Aorta (tissue), 5 donors: ENCODE results near the gene TRIM10. TPM values are rescaled to one million over a fixed set of nuclear protein-coding genes. Genes with fewer than 3 reads are reported as not detected.

ENCODE experiments used
- ATAC-seq: fragments of 200-7000 bp; cut with Tn5 transposase; one replicate; pipeline ENCODE4 v1.9.1; 2022; ENCODE audit warnings: moderate library complexity; ENCODE audit not compliant: low FRiP score
- DNase-seq, 2 donors: peaks; one replicate each; pipeline ENCODE4 v3.0.0-alpha.2; 2020
- H3K27ac ChIP-seq, 2 donors: one replicate each; pipeline ENCODE4 v1.5.1; 2013; ENCODE audit warnings: low read length in 2 of 2, mild to moderate bottlenecking in 2 of 2, moderate library complexity in 2 of 2, control low read depth in 1 of 2, inconsistent platforms in 1 of 2, low read depth in 1 of 2
- H3K27me3 ChIP-seq, 2 donors: one replicate each; pipeline ENCODE4 v1.6.1; 2013; ENCODE audit warnings: control low read depth in 1 of 2, low read length in 1 of 2, mild to moderate bottlenecking in 1 of 2, moderate library complexity in 1 of 2; ENCODE audit not compliant: insufficient read depth in 2 of 2, control insufficient read depth in 1 of 2
- H3K36me3 ChIP-seq, 2 donors: one replicate each; pipeline ENCODE4 v1.6.1; 2013; ENCODE audit warnings: control low read depth in 1 of 2, low read length in 1 of 2, mild to moderate bottlenecking in 1 of 2; ENCODE audit not compliant: insufficient read depth in 2 of 2, control insufficient read depth in 1 of 2
- H3K4me1 ChIP-seq, 2 donors: one replicate each; pipeline ENCODE4 v1.6.1; 2013; ENCODE audit warnings: low read length in 2 of 2, control low read depth in 1 of 2, mild to moderate bottlenecking in 1 of 2, moderate library complexity in 1 of 2; ENCODE audit not compliant: insufficient read depth in 2 of 2, control insufficient read depth in 1 of 2
- H3K4me3 ChIP-seq, 2 donors: one replicate each; pipeline ENCODE4 v1.5.1; 2013; ENCODE audit warnings: low read length in 2 of 2, control low read depth in 1 of 2, mild to moderate bottlenecking in 1 of 2
- H3K9me3 ChIP-seq: one replicate; pipeline ENCODE4 v1.6.1; 2013; ENCODE audit warnings: mild to moderate bottlenecking, low read length; ENCODE audit not compliant: control insufficient read depth
- WGBS, 2 donors: extraction: QIAGEN DNeasy Blood & Tissue Kit; methylation state at CpG; one replicate each; pipeline ENCODE4 v1.1.7; 2013; 5-methylcytosine and 5-hydroxymethylcytosine counted together
- intact Hi-C, 2 donors: fragments of 100-400 bp; cut with DNase I; formaldehyde crosslinking; loops; one replicate each; pipeline versions ENCODE4 v1.14.2 to v1.15.0; 2022
- polyA plus RNA-seq, 2 donors: library from polyadenylated mRNA; stranded (reverse); fragments of 200-250 nt; gene quantifications; one replicate each; pipeline ENCODE4 v1.2.3, GENCODE V29; 2013
- total RNA-seq, 2 donors: library from RNA; stranded (reverse); fragmentation: NEBNext Ultra II Directional; extraction: Animal tissue kit (Norgen Biotek cat#: 25700); gene quantifications; one replicate each; pipeline ENCODE4 v1.2.1, GENCODE V29; 2021
- donor health status: healthy with polysubstance abuse.
- donor health status: Bipolar disorder and iron deficiency.
- donor health status: DM: no; HTN: no; CAD: no.
- donor health status: DM: no; HTN: no; CAD: no.
- donor health status: DM: yes; HTN: yes; CAD: no.

TRIM10 gene
- total and polyA plus RNA-seq, 4 donors = 0.12 to 0.13 TPM; not detected in 2

DNA sequence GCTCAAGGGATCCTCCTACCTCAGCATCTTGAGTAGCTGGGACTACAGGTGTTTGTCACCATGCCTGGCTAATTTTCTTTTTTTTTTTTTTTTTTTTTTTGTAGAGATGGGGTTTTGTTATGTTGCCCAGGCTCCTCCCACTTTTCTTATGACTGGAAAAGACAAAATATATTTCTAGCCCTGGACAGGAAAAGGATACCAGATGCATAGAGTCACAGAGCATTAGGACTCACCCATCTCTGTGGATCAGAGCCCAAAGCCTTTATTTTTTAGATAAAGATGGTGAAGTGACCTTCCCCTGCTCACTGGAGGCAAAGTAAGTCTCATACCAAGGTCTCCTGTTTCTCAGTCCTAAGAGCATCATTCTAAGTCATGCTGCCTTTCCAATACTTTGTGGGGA, 3.4 kb downstream of the TRIM10 start:
- Histone ChIP-seq H3K27ac (no peak overlapping the region), H3K36me3 (no peaks in the 10 kb centered on the region), H3K27me3 (no peaks in the 10 kb centered on the region), H3K9me3 (no peaks in the 10 kb centered on the region), H3K4me1 (no peaks in the 10 kb centered on the region), H3K4me3 (no peak overlapping the region)
- no peak for ATAC-seq
- DNase-seq = no peak
- intact Hi-C loops = no loop called here

- H3K36me3 ChIP-seq = no peaks in the 10 kb centered on the region
- no peak for ATAC-seq
- DNase-seq = no peak
- no peaks in the 10 kb centered on the region for H3K4me1 ChIP-seq
- 80 to 93% methylated on average over 9 of the region's 9 CpGs for WGBS, 2 donors
- no peaks in the 10 kb centered on the region for H3K9me3 ChIP-seq
- no peaks in the 10 kb centered on the region for H3K27me3 ChIP-seq
- H3K4me3 ChIP-seq = no peak overlapping the region
- intact Hi-C loops = no loop called here
- no peak overlapping the region for H3K27ac ChIP-seq
Observed at GRCh38 chr6:30156774-30157173, 4.2 kb downstream of the TRIM10 start.

GRCh38 chr6:30156262-30156599, 4.8 kb downstream of the TRIM10 start:
- ATAC-seq (no peak), DNase-seq (peak in 1 of 2 donors; percentile 55)
- 7 to 9% methylated on average over 4 of the region's 4 CpGs for WGBS, 2 donors
- intact Hi-C loops = no loop called here
- Histone ChIP-seq H3K4me1 (no peaks in the 10 kb centered on the region), H3K9me3 (no peaks in the 10 kb centered on the region), H3K4me3 (no peak overlapping the region), H3K27ac (no peak overlapping the region), H3K36me3 (no peaks in the 10 kb centered on the region), H3K27me3 (no peaks in the 10 kb centered on the region)

- H3K36me3 ChIP-seq = no peaks in the 10 kb centered on the region
- WGBS, 2 donors = 85 to 92% methylated on average over 2 of the region's 2 CpGs
- no peak overlapping the region for H3K27ac ChIP-seq
- H3K27me3 ChIP-seq = no peaks in the 10 kb centered on the region
- no peaks in the 10 kb centered on the region for H3K9me3 ChIP-seq
- DNase-seq = no peak
- ATAC-seq = no peak
- intact Hi-C loops = no loop called here
- no peaks in the 10 kb centered on the region for H3K4me1 ChIP-seq
- no peak overlapping the region for H3K4me3 ChIP-seq
Observed at GRCh38 chr6:30155520-30156261, 5.3 kb downstream of the TRIM10 start.

- H3K9me3 ChIP-seq = no peaks in the 10 kb centered on the region
- H3K4me3 ChIP-seq = no peak overlapping the region
- no peaks in the 10 kb centered on the region for H3K4me1 ChIP-seq
- WGBS, 2 donors = 29 to 33% methylated on average over 12 of the region's 12 CpGs
- intact Hi-C loops = no loop called here
- H3K27me3 ChIP-seq = no peaks in the 10 kb centered on the region
- no peak overlapping the region for H3K27ac ChIP-seq
- DNase-seq = no peak
- ATAC-seq = peak; percentile 57
- H3K36me3 ChIP-seq = no peaks in the 10 kb centered on the region
Observed at GRCh38 chr6:30154709-30155519, 6.1 kb downstream of the TRIM10 start.

DNA sequence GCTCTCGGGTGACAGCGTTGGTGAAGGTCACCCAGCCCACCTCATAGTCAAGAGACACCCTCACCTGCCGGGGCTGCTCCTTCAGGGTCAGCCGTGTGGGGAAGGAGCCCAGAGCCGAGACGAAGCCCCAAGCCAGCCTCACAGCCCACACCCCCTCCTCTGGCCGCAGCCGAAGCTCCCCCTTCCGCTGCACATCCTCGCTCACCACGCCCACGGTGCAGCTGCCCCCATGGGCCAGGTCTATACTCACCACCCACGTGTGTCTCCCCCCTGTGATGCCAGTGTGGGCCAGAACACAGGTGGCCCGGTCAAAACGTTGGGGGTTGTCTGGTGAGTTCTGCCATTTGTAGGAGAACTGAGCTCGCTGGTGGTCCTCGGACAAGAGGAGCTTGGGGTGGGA, 7.0 kb downstream of the TRIM10 start:
- WGBS, 2 donors = 85 to 87% methylated on average over 17 of the region's 17 CpGs
- Histone ChIP-seq H3K4me3 (no peak overlapping the region), H3K36me3 (no peaks in the 10 kb centered on the region), H3K27me3 (no peaks in the 10 kb centered on the region), H3K27ac (no peak overlapping the region), H3K9me3 (no peaks in the 10 kb centered on the region), H3K4me1 (no peaks in the 10 kb centered on the region)
- no peak for DNase-seq
- ATAC-seq = no peak
- intact Hi-C loops = no loop called here

- intact Hi-C loops = no loop called here
- no peak for ATAC-seq
- H3K4me3 ChIP-seq = no peak overlapping the region
- DNase-seq = no peak
- H3K4me1 ChIP-seq = no peaks in the 10 kb centered on the region
- WGBS, 2 donors = 75 to 91% methylated on average over 3 of the region's 3 CpGs
- no peaks in the 10 kb centered on the region for H3K9me3 ChIP-seq
- no peak overlapping the region for H3K27ac ChIP-seq
- H3K36me3 ChIP-seq = no peaks in the 10 kb centered on the region
- no peaks in the 10 kb centered on the region for H3K27me3 ChIP-seq
Observed at GRCh38 chr6:30152910-30153610, 8.0 kb downstream of the TRIM10 start.

DNA sequence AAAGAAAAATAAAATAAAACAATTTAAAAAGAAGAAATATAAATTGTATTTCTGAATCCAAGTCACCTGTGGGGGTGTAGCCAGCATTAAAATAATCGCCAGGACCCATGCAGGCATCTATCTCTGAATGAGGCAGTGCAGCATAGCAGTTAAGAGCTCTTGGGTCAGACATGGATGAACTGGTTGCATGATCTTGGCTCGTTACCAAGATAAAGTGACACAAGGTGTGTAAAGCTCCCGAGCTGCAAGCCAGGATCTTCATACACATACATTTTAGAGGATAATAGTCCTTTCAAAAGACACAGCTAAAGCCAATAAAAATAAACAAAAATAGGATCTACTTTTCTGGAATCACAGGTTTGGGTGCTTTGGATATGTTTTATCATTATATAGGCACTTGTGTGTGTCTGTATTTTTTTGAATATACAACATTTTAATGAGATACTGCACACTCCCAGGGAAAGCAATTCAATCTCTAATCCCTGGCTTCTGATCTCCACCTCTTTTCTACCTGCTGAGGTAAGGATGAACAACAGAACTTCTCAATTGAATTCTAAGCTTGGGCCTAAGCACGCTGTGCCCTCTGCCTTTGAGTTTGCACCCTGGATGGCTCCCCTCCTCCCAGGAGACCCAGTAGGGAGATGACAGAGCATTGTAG, 8.9 kb downstream of the TRIM10 start:
- Histone ChIP-seq H3K27me3 (no peaks in the 10 kb centered on the region), H3K27ac (no peak overlapping the region), H3K4me3 (no peak overlapping the region), H3K9me3 (no peaks in the 10 kb centered on the region), H3K4me1 (no peaks in the 10 kb centered on the region), H3K36me3 (no peaks in the 10 kb centered on the region)
- WGBS, 2 donors = 72 to 77% methylated on average over 4 of the region's 4 CpGs
- intact Hi-C loops = no loop called here
- DNase-seq (no peak), ATAC-seq (no peak)
